Calu3 (cell line): ENCODE results near the gene TRIM10. TPM values are rescaled to one million over a fixed set of nuclear protein-coding genes. Genes with fewer than 3 reads are reported as not detected.

Source experiments
- BruUV-seq: library from RNA; stranded (reverse); fragments of 400-500 nt; replicated peaks from 2 replicates; lab custom pipeline; 2021; lab: Mats Ljungman, UMichigan
- CTCF ChIA-PET: fragments of 300-600 bp; sonication (Branson Sonifier 250); formaldehyde crosslinking; loops from one replicate; lab custom pipeline; 2022; ENCODE audit warnings: antibody characterized with exemption; lab: Charles Lee
- DNase-seq: peaks from one replicate; pipeline ENCODE4 v3.0.0; 2022
- H3K27ac Mint-ChIP-seq: one replicate; pipeline ENCODE4 v1.8.0; 2022; ENCODE audit warnings: mixed read lengths; ENCODE audit not compliant: unreplicated experiment
- H3K27me3 Mint-ChIP-seq: one replicate; pipeline ENCODE4 v1.8.0; 2022; ENCODE audit warnings: mixed read lengths; ENCODE audit not compliant: unreplicated experiment
- H3K36me3 Mint-ChIP-seq: one replicate; pipeline ENCODE4 v1.8.0; 2022; ENCODE audit warnings: mild to moderate bottlenecking, moderate library complexity, mixed read lengths; ENCODE audit not compliant: insufficient read depth, unreplicated experiment
- H3K4me1 Mint-ChIP-seq: one replicate; pipeline ENCODE4 v1.8.0; 2022; ENCODE audit warnings: mild to moderate bottlenecking, low read depth, mixed read lengths; ENCODE audit not compliant: unreplicated experiment
- H3K4me3 Mint-ChIP-seq: one replicate; pipeline ENCODE4 v1.8.0; 2022; ENCODE audit warnings: mild to moderate bottlenecking, low read depth, moderate library complexity, mixed read lengths; ENCODE audit not compliant: unreplicated experiment
- H3K9me3 Mint-ChIP-seq: one replicate; pipeline ENCODE4 v1.8.0; 2022; ENCODE audit warnings: low read depth, mixed read lengths; ENCODE audit not compliant: unreplicated experiment
- intact Hi-C: fragments of 100-400 bp; cut with micrococcal nuclease; formaldehyde crosslinking; loops from one replicate; pipeline ENCODE4 v1.10.0; 2022; ENCODE audit not compliant: unreplicated experiment
- total RNA-seq: library from RNA; stranded (reverse); gene quantifications from 2 replicates; pipeline ENCODE4 v1.2.3, GENCODE V29; 2022
- TF ChIP-seq, protein P1 (sequence below): fragments of 200-600 bp; IDR thresholded peaks from one replicate; pipeline ENCODE4 v1.8.0; 2022; ENCODE audit warnings: antibody characterized with exemption; ENCODE audit not compliant: unreplicated experiment

Gene TRIM10
- total RNA-seq, 1 experiment from 2014 or later: 1.8 TPM

- Mint-ChIP-seq H3K9me3 (no peaks in the 10 kb centered on the region), H3K36me3 (peaks cover 22% of the 10 kb centered on the region), H3K4me3 (no peak overlapping the region), H3K27me3 (no peaks in the 10 kb centered on the region), H3K4me1 (peaks cover 36% of the 10 kb centered on the region), H3K27ac (no peak overlapping the region)
- intact Hi-C loops: no loop called here
- no TSS peak for BruUV-seq
- TF ChIP-seq, protein P1, sequence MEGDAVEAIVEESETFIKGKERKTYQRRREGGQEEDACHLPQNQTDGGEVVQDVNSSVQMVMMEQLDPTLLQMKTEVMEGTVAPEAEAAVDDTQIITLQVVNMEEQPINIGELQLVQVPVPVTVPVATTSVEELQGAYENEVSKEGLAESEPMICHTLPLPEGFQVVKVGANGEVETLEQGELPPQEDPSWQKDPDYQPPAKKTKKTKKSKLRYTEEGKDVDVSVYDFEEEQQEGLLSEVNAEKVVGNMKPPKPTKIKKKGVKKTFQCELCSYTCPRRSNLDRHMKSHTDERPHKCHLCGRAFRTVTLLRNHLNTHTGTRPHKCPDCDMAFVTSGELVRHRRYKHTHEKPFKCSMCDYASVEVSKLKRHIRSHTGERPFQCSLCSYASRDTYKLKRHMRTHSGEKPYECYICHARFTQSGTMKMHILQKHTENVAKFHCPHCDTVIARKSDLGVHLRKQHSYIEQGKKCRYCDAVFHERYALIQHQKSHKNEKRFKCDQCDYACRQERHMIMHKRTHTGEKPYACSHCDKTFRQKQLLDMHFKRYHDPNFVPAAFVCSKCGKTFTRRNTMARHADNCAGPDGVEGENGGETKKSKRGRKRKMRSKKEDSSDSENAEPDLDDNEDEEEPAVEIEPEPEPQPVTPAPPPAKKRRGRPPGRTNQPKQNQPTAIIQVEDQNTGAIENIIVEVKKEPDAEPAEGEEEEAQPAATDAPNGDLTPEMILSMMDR: no peak
- CTCF ChIA-PET: no interaction called here
- DNase-seq: no peak
Measured at GRCh38 chr6:30160008-30160784, 815 bp downstream of the TRIM10 start.

DNA sequence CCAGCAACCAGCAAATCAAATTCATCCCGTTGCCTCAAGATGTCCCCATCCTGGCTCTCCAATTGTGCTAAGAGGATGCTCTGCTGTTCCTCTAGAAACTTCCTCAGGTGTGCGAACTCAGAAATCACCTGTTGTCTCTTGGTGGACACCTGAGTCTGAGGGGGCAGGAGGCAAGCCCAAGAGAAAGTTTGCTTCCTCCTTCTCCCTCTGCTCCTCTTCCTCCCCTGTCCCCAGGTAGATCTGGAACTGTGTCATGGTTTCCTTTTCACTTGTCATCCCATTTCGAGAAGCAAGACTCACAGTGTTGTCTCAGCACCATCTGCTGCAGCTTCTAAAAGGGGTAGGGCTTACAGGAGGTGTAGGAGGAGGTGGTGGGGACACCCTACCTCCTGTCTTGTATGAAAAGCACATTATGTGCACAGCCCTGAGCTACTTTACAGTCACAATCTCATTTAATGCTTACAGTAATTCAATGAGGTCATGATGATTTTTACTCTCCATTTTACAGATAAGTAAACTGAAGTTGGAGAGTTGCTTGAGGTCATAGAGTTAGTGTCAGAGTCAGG lies 2.5 kb downstream of the TRIM10 start:
- no peaks in the 10 kb centered on the region for H3K9me3 Mint-ChIP-seq
- CTCF ChIA-PET: interaction anchor here (1.0 kb wide), 1 partner anchor 10 kb away, joined by 3 read pairs; no protein-coding TSS in a partner anchor
- no peak for DNase-seq
- H3K27ac Mint-ChIP-seq: no peak overlapping the region
- TF ChIP-seq, protein P1: no peak
- BruUV-seq: no TSS peak
- peaks cover 13% of the 10 kb centered on the region for H3K36me3 Mint-ChIP-seq
- peaks cover 40% of the 10 kb centered on the region for H3K4me1 Mint-ChIP-seq
- intact Hi-C loops: no loop called here
- no peak overlapping the region for H3K4me3 Mint-ChIP-seq
- H3K27me3 Mint-ChIP-seq: no peaks in the 10 kb centered on the region

GRCh38 chr6:30157999-30158398 lies 3.0 kb downstream of the TRIM10 start:
- Mint-ChIP-seq H3K36me3 (peaks cover 7% of the 10 kb centered on the region), H3K4me1 (peaks cover 46% of the 10 kb centered on the region), H3K27me3 (no peaks in the 10 kb centered on the region), H3K27ac (no peak overlapping the region), H3K9me3 (no peaks in the 10 kb centered on the region), H3K4me3 (no peak overlapping the region)
- CTCF ChIA-PET: interaction anchor here (1.0 kb wide), 1 partner anchor 10 kb away, joined by 3 read pairs; no protein-coding TSS in a partner anchor
- DNase-seq: no peak
- intact Hi-C loops: no loop called here
- BruUV-seq: no TSS peak
- TF ChIP-seq, protein P1: no peak

DNA sequence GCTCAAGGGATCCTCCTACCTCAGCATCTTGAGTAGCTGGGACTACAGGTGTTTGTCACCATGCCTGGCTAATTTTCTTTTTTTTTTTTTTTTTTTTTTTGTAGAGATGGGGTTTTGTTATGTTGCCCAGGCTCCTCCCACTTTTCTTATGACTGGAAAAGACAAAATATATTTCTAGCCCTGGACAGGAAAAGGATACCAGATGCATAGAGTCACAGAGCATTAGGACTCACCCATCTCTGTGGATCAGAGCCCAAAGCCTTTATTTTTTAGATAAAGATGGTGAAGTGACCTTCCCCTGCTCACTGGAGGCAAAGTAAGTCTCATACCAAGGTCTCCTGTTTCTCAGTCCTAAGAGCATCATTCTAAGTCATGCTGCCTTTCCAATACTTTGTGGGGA lies 3.4 kb downstream of the TRIM10 start:
- intact Hi-C loops: no loop called here
- CTCF ChIA-PET: interaction anchor here (0.7 kb wide), 1 partner anchor 80 kb away, joined by 3 read pairs; no protein-coding TSS in a partner anchor

More for the DNA sequence above, 3.4 kb downstream of the TRIM10 start:
- Mint-ChIP-seq H3K27me3 (no peaks in the 10 kb centered on the region), H3K4me1 (peaks cover 47% of the 10 kb centered on the region), H3K27ac (no peak overlapping the region), H3K36me3 (peaks cover 6% of the 10 kb centered on the region), H3K4me3 (no peak overlapping the region), H3K9me3 (no peaks in the 10 kb centered on the region)
- BruUV-seq: no TSS peak
- TF ChIP-seq, protein P1: no peak
- DNase-seq: no peak
